ENCODE results near the gene FOXN1.

- TF ChIP-seq POLR2A (IDR thresholded peaks at IDR 0.05): no peak
- TF ChIP-seq CTCF (IDR thresholded peaks at IDR 0.05 in 8 of 11, conservative IDR thresholded peaks at IDR 0.05 in 3 of 11): no peak
- TF ChIP-seq POLR2AphosphoS5 (IDR thresholded peaks at IDR 0.05): no peak
Measured at GRCh38 chr17:28519236-28519635, 13.1 kb downstream of the FOXN1 start.
